K562 (cell line): ENCODE measurements around the gene NDUFB3. TPM values are rescaled to one million over a fixed set of nuclear protein-coding genes. Genes with fewer than 3 reads are reported as not detected.

Source experiments
- CBFA2T2 ChIP-seq: fragments of 450-650 bp; conservative IDR thresholded peaks from 2 replicates; pipeline ENCODE4 v1.6.1; 2017; ENCODE audit warnings: mild to moderate bottlenecking
- CHD4 ChIP-seq: fragments of 200-600 bp; sonication (generic); IDR thresholded peaks from 3 replicates; pipeline ENCODE4 v1.6.1; 2012; ENCODE audit warnings: low read depth, mild to moderate bottlenecking, mixed read lengths, low read length, inconsistent platforms; ENCODE audit not compliant: insufficient read depth, insufficient replicate concordance, poor library complexity, severe bottlenecking
- CREM ChIP-seq: IDR thresholded peaks from 2 replicates; pipeline ENCODE4 v1.6.1; 2014; ENCODE audit warnings: antibody characterized with exemption, low read depth
- PHF20 ChIP-seq: fragments of 450-650 bp; IDR thresholded peaks from 2 replicates; pipeline ENCODE4 v1.6.1; 2018; ENCODE audit not compliant: partially characterized antibody
- SP1 ChIP-seq: sonication (generic); formaldehyde crosslinking; IDR thresholded peaks from 2 replicates; pipeline ENCODE4 v1.8.1; 2022; ENCODE audit warnings: mild to moderate bottlenecking, missing genetic modification reagents
- TRIM25 ChIP-seq: fragments of 450-650 bp; IDR thresholded peaks from 2 replicates; pipeline ENCODE4 v1.7.0; 2016; ENCODE audit warnings: borderline replicate concordance
- VEZF1 ChIP-seq: fragments of 200-800 bp; sonication (Bioruptor generic); IDR thresholded peaks from 2 replicates; pipeline ENCODE4 v1.6.1; 2017; ENCODE audit warnings: missing genetic modification characterization, missing compliant biosample characterization
- WHSC1 ChIP-seq: IDR thresholded peaks from one replicate; pipeline ENCODE4 v1.6.1; 2012; ENCODE audit warnings: low read length, control low read depth, inconsistent platforms
- ZBTB40 ChIP-seq, 2 experiments: fragments of 450-650 bp in 1 of 2; sonication (generic) in 1 of 2; formaldehyde crosslinking in 1 of 2; IDR thresholded peaks; 2 replicates each; pipeline versions ENCODE4 v1.7.1 to v1.9.0; 2016 to 2022; ENCODE audit warnings: inconsistent platforms in 1 of 2, mild to moderate bottlenecking in 1 of 2, missing genetic modification reagents in 1 of 2
- polyA plus RNA-seq, 8 experiments: library from polyadenylated mRNA; depleted of rRNA in 4 of 8; stranded (reverse) in 5 of 8; unstranded in 3 of 8; fragments of >200 nt; fragmentation: Nextera tagmentation in 2 of 8; fragmentation: Illumina TruSeq in 1 of 8; extraction: Ambion mirVana in 2 of 8; extraction: Trizol in 1 of 8; gene quantifications; 2 replicates each; pipeline versions ENCODE4 v1.2.1 to v1.2.3, GENCODE V29; 2011 to 2014; ENCODE audit warnings: inconsistent platforms in 1 of 8, missing spikeins in 1 of 8
- total RNA-seq, 7 experiments: library from RNA; depleted of rRNA in 6 of 7; stranded (reverse); fragments of >200 nt in 6 of 7; fragmentation: Illumina TruSeq in 2 of 7; extraction: Trizol in 2 of 7; gene quantifications; 2 replicates each; pipeline versions ENCODE4 v1.2.1 to v1.2.3, GENCODE V29; 2011 to 2021; ENCODE audit warnings: low replicate concordance in 1 of 7
- TF ChIP-seq, protein P1 (sequence below): fragments of 250-450 bp; sonication (Bioruptor Pico); IDR thresholded peaks from 2 replicates; pipeline ENCODE4 v1.8.0; 2021; ENCODE audit warnings: moderate library complexity, mild to moderate bottlenecking, inconsistent platforms

The NDUFB3 gene
- total and polyA plus RNA-seq, 9 of the 15 experiments (the other 6 are each of a cell fraction or from before 2014, with no cell fraction given), result 126 to 786 (median 156) TPM

DNA sequence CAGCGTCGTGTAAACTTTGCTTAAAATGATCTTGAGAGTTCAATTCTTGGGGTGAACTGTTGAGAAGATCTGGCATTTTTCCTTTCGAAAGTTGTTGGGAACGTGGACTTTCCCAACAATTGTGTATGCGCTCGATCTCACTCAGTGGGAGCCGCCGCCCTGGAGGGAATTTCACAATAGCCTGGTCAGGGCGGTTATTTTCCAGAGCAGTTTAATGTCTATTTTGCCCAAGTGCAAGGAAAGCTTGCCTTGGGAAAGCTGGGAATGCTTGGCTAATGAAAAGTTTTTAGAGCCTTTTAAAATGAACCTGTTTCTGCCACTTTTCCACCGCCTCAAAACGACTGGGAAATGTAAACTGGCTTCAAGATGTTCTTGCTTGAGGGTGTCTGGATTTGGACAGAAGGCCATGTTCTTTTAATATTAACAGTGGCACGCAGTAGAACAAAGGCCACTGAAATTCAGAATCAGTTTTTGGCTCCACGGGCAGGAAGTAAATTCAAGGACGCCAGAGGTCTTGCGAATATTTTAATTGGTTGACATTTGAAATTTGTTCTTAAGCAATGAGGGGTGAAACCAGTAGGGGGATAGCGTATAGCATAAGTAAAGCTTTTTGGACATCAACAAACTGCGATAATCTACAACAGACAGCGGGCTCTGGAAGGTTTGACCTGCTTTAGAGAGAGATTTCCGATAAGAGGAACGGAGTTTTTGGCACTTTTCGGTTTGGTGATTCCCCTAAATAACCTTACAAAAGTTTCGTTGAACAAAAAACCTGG lies 45.3 kb downstream of the NDUFB3 start (continued):
- TF ChIP-seq ZBTB40 (IDR thresholded peaks at IDR 0.05) (no peak), ZBTB40 (CRISPR knock-in tag; IDR thresholded peaks at IDR 0.05) (peak; percentile 85), VEZF1 (CRISPR knock-in tag) (0 out of 2 replicates have a peak, but pooled peaks have one; percentile 9), CREM (no peak), PHF20 (no peak), WHSC1 (no peak), CBFA2T2 (0 out of 2 replicates have a peak, but pooled peaks have one; percentile 15), CHD4 (peak; percentile 12), SP1 (CRISPR knock-in tag) (no peak), TRIM25 (no peak)
- TF ChIP-seq, protein P1, sequence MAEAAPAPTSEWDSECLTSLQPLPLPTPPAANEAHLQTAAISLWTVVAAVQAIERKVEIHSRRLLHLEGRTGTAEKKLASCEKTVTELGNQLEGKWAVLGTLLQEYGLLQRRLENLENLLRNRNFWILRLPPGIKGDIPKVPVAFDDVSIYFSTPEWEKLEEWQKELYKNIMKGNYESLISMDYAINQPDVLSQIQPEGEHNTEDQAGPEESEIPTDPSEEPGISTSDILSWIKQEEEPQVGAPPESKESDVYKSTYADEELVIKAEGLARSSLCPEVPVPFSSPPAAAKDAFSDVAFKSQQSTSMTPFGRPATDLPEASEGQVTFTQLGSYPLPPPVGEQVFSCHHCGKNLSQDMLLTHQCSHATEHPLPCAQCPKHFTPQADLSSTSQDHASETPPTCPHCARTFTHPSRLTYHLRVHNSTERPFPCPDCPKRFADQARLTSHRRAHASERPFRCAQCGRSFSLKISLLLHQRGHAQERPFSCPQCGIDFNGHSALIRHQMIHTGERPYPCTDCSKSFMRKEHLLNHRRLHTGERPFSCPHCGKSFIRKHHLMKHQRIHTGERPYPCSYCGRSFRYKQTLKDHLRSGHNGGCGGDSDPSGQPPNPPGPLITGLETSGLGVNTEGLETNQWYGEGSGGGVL, result no peak
- TF ChIP-seq, all 486 proteins: peak for 38
